ENCODE data around the gene CFAP100. TPM values are rescaled to one million over a fixed set of nuclear protein-coding genes. Genes with fewer than 3 reads are reported as not detected.

The CFAP100 gene
- total RNA-seq, 1 donor from 2014 or later = not detected

GRCh38 chr3:126439968-126440708, 45.4 kb downstream of the CFAP100 start:
- DNase-seq (ENCODE audit: low read depth in 2 of 2) = no peak

GRCh38 chr3:126440709-126440995, 45.9 kb downstream of the CFAP100 start:
- no peak for DNase-seq (ENCODE audit: low read depth in 2 of 2)

GRCh38 chr3:126441256-126441880, 46.7 kb downstream of the CFAP100 start:
- DNase-seq (ENCODE audit: low read depth in 2 of 2) = no peak

- peak in 1 of 2 donors; percentile 5 for DNase-seq (ENCODE audit: low read depth in 2 of 2)
These were observed 47.6 kb downstream of the CFAP100 start for GRCh38 chr3:126442094-126442855.

GRCh38 chr3:126442856-126443242, 48.1 kb downstream of the CFAP100 start:
- DNase-seq (ENCODE audit: low read depth in 2 of 2) = no peak

- no peak for DNase-seq (ENCODE audit: low read depth in 2 of 2)
These were observed 50.8 kb downstream of the CFAP100 start for GRCh38 chr3:126445506-126445905.

- no peak for DNase-seq (ENCODE audit: low read depth in 2 of 2)
These were observed 51.6 kb downstream of the CFAP100 start for GRCh38 chr3:126446301-126446700.

GRCh38 chr3:126446791-126447190, 52.1 kb downstream of the CFAP100 start:
- DNase-seq (ENCODE audit: low read depth in 2 of 2) = no peak

- DNase-seq (ENCODE audit: low read depth in 2 of 2) = no peak
These were observed 52.9 kb downstream of the CFAP100 start for GRCh38 chr3:126447456-126448106.

GRCh38 chr3:126448136-126448892, 53.6 kb downstream of the CFAP100 start:
- no peak for DNase-seq (ENCODE audit: low read depth in 2 of 2)

GRCh38 chr3:126448893-126449180, 54.1 kb downstream of the CFAP100 start:
- no peak for DNase-seq (ENCODE audit: low read depth in 2 of 2)

- no peak for DNase-seq (ENCODE audit: low read depth in 2 of 2)
These were observed 54.9 kb downstream of the CFAP100 start for GRCh38 chr3:126449621-126450051.

GRCh38 chr3:126450219-126450618, 55.5 kb downstream of the CFAP100 start:
- DNase-seq (ENCODE audit: low read depth in 2 of 2) = no peak

- no peak for DNase-seq (ENCODE audit: low read depth in 2 of 2)
These were observed 56.0 kb downstream of the CFAP100 start for GRCh38 chr3:126450744-126451143.

GRCh38 chr3:126451511-126451910, 56.8 kb downstream of the CFAP100 start:
- no peak for DNase-seq (ENCODE audit: low read depth in 2 of 2)

- DNase-seq (ENCODE audit: low read depth in 2 of 2) = no peak
These were observed 57.5 kb downstream of the CFAP100 start for GRCh38 chr3:126452213-126452612.

GRCh38 chr3:126454025-126454424, 59.3 kb downstream of the CFAP100 start:
- no peak for DNase-seq (ENCODE audit: low read depth in 2 of 2)

GRCh38 chr3:126454437-126455198, 59.9 kb downstream of the CFAP100 start:
- no peak for DNase-seq (ENCODE audit: low read depth in 2 of 2)

GRCh38 chr3:126456211-126456610, 61.5 kb downstream of the CFAP100 start:
- DNase-seq (ENCODE audit: low read depth in 2 of 2) = no peak

GRCh38 chr3:126456766-126457388, 62.2 kb downstream of the CFAP100 start:
- DNase-seq (ENCODE audit: low read depth in 2 of 2) = no peak
